ENCODE measurements around the gene NRCAM.

Gene NRCAM

DNA sequence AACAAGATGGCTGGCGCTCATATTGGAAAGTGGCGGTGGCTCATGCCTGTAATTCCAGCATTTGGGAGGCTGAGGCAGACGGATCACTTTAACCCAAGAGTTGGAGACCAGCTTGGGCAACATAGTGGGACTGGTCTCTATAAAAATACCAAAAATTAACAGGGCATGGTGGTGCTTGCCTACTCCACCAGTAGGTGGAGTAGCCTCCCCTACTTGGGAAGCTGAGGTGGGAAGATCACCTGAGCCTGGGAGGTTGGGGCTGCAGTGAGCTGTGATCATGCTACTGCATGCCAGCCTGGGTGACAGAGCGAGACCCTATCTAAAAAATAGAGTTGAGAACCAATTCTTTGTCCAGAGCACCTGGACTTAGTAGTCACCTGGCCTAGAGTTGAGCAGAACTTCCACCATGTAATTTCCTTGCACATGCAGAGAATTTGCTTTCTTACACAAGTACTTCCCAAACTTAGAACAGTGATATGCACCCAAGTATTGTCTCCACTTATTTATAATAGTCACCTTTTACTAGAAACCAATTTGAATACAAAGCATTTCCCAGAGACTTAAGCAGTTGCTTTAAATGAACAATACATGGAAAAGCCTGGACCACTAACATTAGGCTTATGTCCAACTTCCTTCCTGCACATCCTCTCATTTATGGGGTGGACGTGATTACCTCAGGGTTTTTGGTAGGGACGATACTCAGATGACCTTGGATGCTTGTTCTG is 342.0 kb downstream of the NRCAM start:
- peak; percentile 81 for DNase-seq

DNA sequence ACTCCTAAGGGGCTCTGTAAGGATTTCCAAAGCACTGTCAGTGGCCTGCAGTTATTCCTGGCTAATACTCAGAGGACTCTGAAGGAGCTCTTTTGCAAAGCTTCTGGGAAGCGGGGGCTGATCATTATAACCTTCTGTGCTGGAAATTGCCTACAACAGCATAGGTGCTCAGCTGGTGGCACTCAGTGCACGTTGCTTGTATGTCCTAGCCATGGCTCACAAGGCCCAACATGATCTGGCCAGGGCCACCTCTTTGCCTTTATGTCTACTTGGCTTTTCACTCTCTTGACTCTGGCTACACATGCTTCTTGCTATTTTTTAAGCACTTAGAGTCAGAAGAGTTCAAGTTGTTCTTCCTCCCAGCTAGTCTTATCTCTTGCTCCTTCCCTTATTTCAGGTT is 343.6 kb downstream of the NRCAM start:
- no peak for DNase-seq

DNA sequence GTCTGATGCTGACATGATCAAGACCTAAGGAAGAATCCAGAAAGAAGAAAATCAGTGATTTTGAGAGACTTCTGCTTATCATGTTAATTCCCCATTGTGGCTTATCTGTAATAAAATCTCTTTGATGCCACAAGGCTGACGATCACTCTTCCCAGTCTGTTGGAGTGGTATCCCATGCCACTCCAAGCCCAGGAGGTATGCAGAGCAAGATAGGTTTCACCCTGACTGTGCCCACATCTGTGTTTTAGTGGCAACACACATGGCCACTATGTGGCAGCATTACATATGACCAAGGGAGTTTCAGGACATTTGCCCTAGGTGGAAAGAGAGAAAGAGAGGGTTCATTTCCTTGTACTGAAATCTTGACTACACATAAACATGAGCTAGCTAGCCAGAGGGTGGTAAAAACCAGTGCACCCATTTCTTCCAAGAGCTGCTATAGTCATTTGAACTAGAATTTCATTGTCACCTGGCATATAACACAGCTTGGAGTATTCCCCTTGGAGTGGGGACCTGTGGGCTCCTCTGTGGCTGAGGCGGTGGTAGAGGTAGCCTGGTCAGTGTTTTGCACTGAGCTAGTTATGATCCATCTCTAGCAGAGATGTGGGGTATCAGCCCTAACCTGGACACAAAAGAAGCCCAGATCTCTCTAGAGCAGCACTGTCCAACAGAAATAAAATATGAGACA is 346.9 kb downstream of the NRCAM start:
- peak; percentile 60 for DNase-seq

DNA sequence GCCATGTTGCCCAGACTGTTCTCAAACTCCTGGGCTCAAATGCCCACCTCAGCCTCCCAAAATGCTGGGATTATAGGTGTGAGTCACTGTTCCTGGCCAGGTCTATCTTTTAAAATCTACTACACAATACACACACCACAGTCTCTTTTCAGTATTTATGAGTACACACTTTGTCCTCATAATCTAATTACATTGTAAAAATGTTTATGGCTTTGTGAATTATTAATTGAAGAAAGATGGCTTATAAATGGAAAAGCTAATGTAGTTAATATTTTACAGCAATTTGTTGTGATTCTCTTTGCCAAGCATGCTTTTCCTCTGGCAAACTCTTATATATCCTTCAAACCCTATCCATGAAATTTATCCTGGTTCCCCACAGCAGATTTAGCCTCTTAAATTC is 348.1 kb downstream of the NRCAM start:
- no peak for DNase-seq

DNA sequence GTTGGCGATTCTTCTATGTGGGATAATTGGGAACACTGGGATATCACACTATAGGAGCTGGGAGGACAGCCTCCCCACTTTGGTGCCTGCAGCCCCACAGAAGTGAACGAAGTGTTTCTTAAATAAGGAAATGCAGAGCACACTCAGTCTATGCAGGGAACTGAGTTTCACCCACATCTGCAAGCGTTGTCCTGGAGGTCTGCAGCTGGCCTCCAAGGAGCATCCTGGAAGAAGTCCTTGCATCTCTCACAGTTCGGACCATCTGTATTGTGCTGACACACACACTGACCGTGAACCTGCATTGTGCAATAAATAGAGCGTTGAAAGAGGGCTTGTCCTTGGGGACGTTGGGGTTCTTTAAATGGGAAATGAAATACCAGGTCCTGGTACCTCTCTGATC is 351.9 kb downstream of the NRCAM start:
- no peak for DNase-seq

DNA sequence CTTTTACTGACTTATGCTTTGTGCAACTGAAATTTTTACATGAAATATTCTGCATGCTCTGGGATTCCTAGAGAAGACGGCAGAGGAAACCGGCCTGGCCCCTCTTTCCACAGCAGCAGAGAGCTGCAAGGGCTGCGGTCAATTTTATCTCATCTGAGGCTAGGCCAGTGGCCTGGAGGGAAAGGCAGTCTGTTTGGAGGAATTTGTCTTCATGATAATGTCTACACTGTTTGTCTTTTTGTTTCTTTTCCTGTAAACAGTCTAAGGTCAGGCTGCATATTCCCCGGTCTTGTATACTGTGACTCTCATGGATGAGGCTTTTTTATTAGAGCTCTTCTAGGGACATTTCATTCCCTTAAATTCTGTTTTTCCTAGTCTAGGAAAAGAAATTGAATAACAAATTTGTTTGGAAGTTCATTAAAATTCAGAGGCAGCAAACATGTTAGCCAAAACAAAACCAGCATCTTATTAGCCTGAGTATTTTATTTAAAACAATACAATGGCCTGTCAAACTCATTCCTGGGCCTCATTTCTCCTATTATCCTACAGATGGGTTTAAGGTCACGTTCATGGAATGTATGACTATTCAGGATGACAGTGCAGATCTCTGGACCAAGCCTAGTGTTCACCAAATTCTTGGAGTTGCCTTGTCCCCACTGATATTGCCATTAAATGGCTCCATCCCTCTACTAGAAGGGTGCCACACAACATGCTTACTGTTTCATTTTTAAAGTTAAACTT is 352.5 kb downstream of the NRCAM start:
- DNase-seq: no peak

DNA sequence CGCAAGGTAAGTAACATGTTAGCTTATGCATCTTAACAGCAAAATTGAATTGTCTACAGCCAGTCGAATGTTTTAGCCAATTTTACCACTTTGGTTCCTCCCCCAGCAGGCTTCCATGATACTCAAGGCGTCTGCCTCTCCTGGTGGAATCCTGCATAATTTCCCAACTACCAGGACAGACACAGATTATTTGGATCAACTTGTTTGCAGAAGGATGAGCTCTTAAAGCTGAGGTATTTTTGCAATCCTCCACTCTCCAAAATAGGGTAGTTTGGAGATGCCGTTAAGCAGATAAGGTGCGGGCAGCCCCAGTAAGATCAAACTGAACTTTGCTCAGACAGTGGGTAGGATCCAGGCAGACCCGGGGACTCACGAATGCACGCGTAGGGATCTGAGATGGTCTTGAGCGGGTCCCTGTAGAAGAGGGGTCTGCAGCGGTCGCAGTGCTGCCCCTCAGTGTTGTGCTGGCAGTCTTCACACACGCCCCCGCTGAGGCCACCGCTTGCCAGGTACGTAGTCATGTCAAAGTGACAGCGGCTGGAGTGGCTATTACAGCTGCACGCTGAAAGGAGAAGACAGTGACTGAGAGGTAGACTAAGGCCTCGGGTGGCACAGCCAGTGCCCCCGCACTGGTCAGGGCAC is 353.4 kb downstream of the NRCAM start:
- DNase-seq: no peak

DNA sequence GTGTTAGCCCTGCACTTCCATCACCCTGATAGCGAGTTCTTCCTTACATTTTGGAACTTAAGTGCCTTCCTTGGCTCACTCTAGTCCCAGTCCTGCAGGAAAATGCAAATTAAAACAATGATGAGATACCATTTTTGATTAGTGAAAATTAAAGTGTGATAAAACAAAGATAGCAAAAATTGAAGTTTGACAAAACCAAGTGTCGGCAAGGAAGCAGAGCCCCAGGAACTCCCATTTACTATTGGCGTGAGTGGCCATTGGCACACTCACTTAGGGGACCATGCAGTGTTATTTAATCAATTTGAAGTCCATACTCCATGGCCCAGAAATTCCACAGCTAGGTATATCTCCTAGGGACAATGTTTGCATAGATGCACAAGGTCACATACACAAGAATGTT is 354.5 kb downstream of the NRCAM start:
- DNase-seq: no peak

DNA sequence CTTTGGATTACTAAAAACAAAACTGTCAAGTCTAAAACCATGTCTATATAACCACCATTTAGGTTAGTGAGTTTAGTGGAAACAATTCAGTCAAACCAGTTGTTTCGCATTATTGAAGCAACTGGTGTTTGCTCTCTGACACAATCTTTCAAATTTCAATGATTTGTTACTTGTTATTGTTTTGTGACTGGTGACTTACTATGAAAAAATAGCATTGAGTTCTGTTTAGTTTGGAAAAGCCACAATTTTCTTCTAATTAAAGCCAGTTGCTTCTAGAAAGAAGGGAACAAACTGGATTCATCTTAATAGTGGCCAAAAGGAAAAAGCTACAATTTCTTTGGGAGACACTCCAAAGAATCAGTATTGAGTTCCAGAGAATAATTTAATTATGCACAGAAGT is 356.5 kb downstream of the NRCAM start:
- DNase-seq: no peak

DNA sequence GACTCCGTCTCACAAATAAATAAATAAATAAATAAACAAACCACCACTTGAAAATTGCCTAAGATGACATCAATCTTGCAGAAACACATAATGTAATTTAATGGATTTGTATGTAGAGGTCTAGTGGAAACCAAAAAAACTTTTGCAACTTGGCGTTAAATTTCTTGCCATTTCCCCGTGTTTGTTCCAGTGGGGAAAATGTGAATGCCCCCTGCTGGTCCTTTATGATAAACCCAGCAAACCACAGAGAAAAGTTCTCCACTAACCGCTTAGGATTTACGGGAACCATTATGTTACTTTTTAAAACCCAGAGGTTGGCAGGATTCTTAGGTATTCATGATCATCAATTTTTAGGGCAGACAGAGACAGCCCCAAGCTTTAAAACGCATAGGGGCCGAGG is 358.5 kb downstream of the NRCAM start:
- DNase-seq: peak; percentile 23
